ENCODE results near the gene ZFYVE19.

GRCh38 chr15:40832903-40833302, 26.0 kb downstream of the ZFYVE19 start:
- no peak for TF ChIP-seq CTCF (IDR thresholded peaks at IDR 0.05)
- no peak for TF ChIP-seq POLR2A (IDR thresholded peaks at IDR 0.05)

Measured in transverse colon (tissue), 3 donors.